ENCODE measurements around the gene KCNS1. TPM values are rescaled to one million over a fixed set of nuclear protein-coding genes. Genes with fewer than 3 reads are reported as not detected.

The KCNS1 gene
- total RNA-seq, 1 donor from 2014 or later = 0.40 TPM

DNA sequence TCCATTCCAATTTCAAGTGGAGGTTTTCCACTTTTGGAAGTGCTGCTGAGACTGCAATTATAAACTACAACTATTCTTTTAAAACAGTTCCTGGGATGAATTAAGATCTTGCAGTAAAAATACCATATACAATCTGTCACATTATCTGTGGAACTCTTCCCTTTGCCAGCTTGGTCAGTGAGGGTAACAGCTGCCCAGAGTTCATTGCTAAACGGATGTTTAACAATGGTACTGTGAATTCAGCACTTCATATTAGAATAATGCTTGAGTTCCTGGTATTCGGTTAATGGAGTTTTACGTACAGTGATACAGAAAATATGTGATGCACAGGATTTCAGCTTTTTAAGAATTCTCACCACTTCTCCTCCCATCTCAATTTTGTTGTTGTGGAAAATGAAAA lies 51.5 kb downstream of the KCNS1 start:
- ATAC-seq = no peak

DNA sequence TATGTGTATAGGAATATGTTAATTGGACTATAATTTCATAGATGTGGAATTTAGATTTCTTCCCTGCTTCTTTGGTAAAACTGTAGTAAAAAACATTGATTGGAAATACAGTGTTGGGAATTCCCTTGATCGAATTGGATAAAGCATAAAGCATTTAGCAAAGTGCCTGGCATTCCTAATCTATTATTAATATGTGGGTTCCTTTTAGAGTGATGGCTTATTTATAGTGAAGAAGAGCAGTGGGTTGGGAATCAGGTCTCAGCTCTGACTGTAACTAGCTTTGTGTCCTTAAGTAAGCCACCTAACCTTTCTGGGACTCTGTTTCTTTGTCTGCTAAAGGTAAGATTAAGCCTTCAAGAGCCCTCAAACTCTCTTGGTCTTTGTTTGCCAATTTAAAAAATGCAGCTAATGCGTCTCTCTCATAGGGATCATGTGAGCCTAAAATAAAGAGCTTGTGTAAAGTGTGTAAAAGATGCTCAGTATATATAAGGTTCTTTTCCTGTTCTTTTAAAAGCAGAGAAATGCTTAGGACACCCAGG lies 53.3 kb downstream of the KCNS1 start:
- ATAC-seq = no peak

DNA sequence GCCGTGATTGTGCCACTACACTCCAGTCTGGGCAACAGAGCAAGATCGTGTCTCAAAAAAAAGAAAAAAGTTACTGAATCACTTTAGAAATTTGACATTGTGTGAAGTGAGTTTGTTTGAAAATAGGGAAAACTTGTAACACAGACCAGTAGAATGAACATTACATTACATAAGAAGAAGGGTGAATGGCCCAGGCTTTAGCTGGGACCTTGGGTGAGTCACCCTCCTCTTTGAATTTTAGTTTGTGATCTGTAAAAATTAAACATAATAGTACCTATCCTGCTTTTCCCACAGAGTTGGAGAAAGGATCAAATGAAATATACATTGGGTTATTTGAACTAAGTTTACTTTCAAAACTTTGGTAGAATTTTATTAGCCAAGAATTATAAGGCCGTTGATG lies 56.3 kb downstream of the KCNS1 start:
- no peak for ATAC-seq

DNA sequence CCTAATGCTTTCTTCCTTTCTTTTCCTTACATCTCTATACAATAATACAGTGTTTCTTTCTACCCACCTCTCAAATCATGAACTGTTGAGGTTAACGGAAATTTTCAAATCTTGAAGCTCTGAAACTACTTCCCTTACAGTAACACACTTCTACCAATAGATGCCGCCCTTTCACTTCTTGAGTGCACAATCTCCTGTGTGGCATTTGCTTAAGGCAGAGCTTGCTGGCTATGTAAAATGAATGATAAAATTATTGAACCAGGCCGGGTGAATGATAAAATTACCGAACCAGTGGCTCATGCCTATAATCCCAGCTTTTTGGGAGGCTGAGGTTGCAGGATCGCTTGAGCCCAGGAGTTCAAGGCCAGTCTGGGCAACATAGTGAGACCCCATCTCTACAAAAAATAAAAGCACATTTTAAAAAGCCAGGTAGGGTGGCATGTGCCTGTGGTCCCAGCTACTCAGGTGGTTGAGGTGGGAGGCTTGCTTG lies 56.8 kb downstream of the KCNS1 start:
- ATAC-seq = peak; percentile 79

DNA sequence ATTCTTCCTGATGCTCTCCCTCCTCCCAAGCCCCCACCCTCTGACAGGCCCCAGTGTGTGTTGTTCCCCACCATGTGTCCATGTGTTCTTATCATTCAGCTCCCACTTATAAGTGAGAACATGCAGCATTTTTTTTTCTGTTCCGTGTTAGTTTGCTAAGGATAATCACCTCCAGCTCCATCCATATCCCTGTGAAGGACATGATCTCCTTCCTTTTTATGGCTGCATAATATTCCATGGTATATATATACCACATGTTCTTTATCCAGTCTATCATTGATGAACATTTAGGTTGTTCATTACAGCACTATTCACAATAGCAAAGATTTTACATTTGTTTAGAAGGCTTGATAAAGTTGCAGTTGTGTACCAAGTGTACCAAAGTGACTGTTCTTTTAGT lies 57.9 kb downstream of the KCNS1 start:
- no peak for ATAC-seq

Other genes with a start within 250 kb of the KCNS1 start
- 158 TPM for gene YWHAB, start 215.4 kb downstream of the KCNS1 start, total RNA-seq
- 10.0 TPM for gene PABPC1L, start 191.1 kb downstream of the KCNS1 start, total RNA-seq
- 11.4 TPM for gene TOMM34, start 140.7 kb downstream of the KCNS1 start, total RNA-seq
- gene STK4, start 134.6 kb downstream of the KCNS1 start, total RNA-seq = 15.8 TPM
- gene WFDC5, start 14.0 kb upstream of the KCNS1 start, total RNA-seq = 4.3 TPM
- 5.1 TPM for gene WFDC12, start 23.3 kb upstream of the KCNS1 start, total RNA-seq
- 1,694 TPM for gene PI3, start 73.8 kb upstream of the KCNS1 start, total RNA-seq
- not detected for gene SEMG1, start 105.9 kb upstream of the KCNS1 start, total RNA-seq
- gene SEMG2, start 120.2 kb upstream of the KCNS1 start, total RNA-seq = not detected
- gene SLPI, start 153.4 kb upstream of the KCNS1 start, total RNA-seq = 864 TPM
- not detected for gene RBPJL, start 205.7 kb upstream of the KCNS1 start, total RNA-seq
- 0.16 TPM for gene MATN4, start 207.2 kb upstream of the KCNS1 start, total RNA-seq
- gene SDC4, start 247.3 kb upstream of the KCNS1 start, total RNA-seq = 99.1 TPM

Measured in esophagus mucosa (tissue), 1 donor.